Measurements from ENCODE around the gene HLCS.
"Not testable (repeated sequence)": the region's sequence is repeated elsewhere in the genome, so short reads cannot be mapped to it uniquely, and the experiment has no call there.

The HLCS gene

GRCh38 chr21:36966066-36966820, at the start of gene HLCS:
Gene HLCS (minus strand): TSS chr21:36966669. CDS start chr21:36966638, 31 bp downstream.
- DNase-seq, result peak in 6 of 10 donors; percentile 22 to 90 (median 71)
- intact Hi-C loops (cut with DNase I), result no loop called here

GRCh38 chr21:37009740-37010341, 43.4 kb upstream of the HLCS start:
- intact Hi-C loops (cut with DNase I), result no loop called here

DNA sequence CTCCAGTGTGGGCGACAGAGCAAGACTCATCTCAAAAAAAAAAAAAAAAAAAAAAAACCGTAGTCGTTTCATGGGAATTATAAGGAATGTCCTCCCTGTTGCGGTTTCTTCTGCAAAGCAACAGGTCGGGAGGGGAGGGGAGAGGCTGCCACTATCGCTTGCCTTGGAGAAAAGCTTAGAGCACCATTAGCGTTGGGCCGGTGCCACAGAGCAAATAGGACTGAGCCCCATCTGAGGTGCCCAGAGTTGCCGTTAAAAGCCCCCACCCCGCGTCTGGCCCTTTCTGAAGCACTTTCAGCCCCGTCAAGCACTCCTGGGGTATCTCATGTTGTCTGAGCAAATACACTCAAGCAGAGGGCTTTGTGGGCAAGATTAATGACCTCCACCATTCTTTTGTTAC, 42.3 kb upstream of the HLCS start:
- intact Hi-C loops (cut with DNase I), result no loop called here
- no peak for DNase-seq

More at GRCh38 chr21:37009740-37010341, 43.4 kb upstream of the HLCS start:
- peak; percentile 54 to 97 (median 81) for DNase-seq

- DNase-seq, result no peak
- intact Hi-C loops (cut with DNase I), result no loop called here
Measured at GRCh38 chr21:37006486-37007291, 40.2 kb upstream of the HLCS start, which contains the start of gene RIPPLY3. Gene RIPPLY3 (plus strand): TSS chr21:37006702. CDS start chr21:37006773, 71 bp downstream.

- no peak for DNase-seq
- intact Hi-C loops (cut with DNase I), result no loop called here
Measured at GRCh38 chr21:37005548-37006485, 39.3 kb upstream of the HLCS start.

DNA sequence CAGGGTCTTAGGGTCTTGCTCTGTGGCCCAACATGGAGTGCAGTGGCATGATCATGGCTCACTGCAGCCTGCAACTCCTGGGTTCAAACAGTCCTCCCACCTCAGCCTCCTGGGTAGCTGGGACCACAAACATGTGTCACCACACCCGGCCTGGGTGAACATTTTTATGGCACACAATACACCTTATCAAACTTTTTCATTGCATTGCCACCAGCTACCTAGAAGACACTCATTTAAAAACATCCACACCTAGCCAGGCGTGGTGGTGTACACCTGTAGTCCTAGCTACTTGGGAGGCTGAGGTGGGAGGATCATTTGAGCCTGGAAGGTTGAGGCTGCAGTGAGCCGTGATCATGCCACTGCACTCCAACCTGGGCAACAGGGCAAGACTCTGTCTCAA, 37.4 kb upstream of the HLCS start:
- intact Hi-C loops (cut with DNase I), result not testable (repeated sequence)
- DNase-seq, result peak in 1 of 10 donors; percentile 31

DNA sequence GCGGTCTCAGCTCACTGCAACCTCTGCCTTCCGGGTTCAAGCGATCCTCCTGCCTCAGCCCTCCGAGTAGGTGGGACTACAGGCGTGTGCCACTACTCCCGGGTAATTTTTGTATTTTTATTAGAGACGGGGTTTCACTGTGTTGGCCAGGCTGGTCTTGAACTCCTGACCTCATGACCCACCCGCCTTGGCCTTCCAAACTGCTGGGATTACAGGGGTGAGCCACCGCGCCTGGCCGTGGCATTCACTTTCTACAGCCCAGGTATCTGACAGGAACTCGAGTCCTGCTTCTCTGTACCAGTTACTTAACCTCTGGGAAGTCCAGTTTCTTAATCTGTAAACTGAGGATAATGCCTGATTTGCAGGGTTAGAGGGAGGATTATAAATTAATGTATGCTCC, 36.4 kb upstream of the HLCS start:
- DNase-seq; intact Hi-C loops (cut with DNase I): not testable (repeated sequence)

DNA sequence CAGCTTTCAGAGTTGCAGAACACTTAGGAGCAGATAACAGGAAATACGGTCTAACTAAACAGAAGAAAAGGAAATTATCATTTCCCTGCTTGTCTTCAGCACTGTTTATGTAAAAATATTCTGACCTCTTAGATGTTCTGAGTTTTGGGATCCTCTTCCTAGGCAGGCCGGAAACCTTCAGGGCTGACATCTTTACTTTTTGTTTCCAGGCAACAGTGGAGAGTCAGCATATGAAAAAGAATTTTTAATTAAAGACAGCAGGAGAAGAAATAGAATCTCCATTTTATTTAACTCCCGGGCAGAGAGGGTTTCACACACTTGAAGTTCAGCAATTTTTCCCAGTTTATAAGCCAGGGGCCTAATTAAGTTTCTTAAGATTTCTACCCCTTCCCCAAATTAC, 35.0 kb upstream of the HLCS start:
- intact Hi-C loops (cut with DNase I), result no loop called here
- no peak for DNase-seq

DNA sequence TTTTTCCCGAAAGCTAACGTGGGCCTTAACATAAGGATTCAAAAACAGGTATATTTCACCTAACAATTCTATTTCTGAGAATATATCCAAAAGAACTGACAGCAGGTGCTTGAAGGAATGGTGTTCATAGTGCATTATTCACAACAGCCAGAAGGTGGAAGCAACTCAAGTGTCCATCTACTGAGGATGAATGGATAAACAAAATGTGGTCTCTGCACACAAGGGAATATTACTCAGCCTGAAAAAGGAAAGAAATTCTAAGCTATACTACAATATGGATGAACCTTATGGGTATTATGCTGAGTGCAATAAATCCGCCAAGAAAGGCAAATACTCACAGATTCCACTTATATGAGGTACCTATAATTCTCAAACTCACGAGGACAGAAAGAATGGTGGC, 33.9 kb upstream of the HLCS start:
- no peak for DNase-seq
- intact Hi-C loops (cut with DNase I), result no loop called here

DNA sequence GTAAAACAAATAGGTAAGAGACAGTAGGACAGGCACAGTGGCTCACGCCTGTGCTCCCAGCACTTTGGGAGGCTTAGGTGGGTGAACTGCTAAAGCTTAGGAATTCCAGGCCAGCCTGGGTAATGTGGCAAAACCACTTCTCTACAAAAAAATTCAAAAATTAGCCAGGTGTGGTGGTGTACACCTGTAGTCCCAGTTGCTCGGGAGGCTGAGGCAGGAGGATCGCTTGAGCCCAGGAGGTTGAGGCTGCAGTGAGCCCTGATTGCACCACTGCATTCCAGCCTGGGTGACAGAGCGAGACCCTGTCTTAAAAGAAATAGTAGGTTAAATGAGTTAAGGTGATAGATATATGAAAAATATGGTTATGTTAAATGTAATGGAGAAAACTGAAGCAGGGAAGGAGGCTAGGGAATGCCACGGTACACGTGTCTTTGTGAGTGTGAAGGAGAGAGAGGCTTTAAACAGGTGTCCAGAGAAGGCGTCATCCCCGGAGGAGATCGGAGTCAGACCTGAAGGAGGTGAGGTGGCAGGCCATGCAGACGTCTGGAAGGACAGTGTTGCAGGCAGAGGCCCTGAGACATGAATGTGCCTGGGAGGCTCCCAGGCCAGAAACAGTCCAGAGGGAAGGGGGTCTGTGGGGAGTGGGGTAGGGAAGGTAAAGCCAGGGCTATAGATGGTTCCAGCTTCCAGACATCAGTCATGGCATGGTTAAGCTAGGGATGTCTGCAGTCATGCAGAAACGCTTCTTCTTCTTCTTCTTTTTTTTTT, 32.8 kb upstream of the HLCS start:
- intact Hi-C loops (cut with DNase I), result no loop called here

DNA sequence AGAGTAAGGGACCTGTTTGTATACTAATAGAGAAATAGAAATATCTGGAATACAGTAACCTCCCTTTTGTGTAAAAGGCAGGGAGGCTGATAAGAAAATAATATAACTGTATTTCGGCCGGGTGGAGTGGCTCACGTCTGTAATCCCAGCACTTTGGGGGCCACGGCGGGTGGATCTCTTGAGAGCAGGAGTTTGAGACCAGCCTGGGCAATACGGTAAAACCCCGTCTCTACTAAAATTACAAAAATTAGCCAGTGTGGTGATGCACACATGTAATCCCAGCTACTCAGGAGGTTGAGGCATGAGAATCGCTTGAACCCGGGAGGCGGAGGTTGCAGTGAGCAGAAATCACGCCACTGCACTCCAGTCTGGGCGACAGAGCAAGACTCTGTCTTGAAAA, 28.8 kb upstream of the HLCS start:
- DNase-seq; intact Hi-C loops (cut with DNase I): not testable (repeated sequence)

More for the DNA sequence above, 32.8 kb upstream of the HLCS start:
- peak in 1 of 10 donors; percentile 43 for DNase-seq

- no peak for DNase-seq
- intact Hi-C loops (cut with DNase I), result loop anchor here (5.0 kb wide), 1 partner anchor 78 kb away; the partner anchor contains the start of genes PIGP and TTC3
Measured at GRCh38 chr21:36994501-36995158, 28.2 kb upstream of the HLCS start.

DNA sequence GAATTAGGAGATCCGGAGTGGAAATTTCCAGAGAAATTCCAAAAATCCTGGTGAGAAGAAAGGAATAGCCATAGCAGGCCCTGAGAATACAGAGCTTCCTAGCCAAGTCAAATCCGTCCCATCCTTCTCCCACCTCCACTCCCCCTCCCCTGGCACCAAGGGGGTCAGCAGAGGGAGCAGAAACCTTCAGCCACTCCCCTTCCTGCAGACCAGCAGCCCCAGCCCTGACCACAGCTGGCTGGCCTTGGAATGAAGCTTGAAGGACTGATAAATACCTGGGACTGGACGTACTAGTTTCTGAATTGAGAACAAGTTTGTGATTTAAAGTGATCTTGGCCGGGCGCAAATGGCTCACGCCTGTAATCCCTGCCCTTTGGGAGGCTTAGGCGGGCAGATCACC, 26.2 kb upstream of the HLCS start:
- intact Hi-C loops (cut with DNase I), result loop anchor here (5.0 kb wide), 1 partner anchor 80 kb away; the partner anchor contains the start of genes PIGP and TTC3
- DNase-seq, result no peak

GRCh38 chr21:36990508-36991205, 24.2 kb upstream of the HLCS start:
- DNase-seq, result peak in 1 of 10 donors; percentile 85
- intact Hi-C loops (cut with DNase I), result loop anchor here (5.0 kb wide), 1 partner anchor 82 kb away; the partner anchor contains the start of genes PIGP and TTC3

DNA sequence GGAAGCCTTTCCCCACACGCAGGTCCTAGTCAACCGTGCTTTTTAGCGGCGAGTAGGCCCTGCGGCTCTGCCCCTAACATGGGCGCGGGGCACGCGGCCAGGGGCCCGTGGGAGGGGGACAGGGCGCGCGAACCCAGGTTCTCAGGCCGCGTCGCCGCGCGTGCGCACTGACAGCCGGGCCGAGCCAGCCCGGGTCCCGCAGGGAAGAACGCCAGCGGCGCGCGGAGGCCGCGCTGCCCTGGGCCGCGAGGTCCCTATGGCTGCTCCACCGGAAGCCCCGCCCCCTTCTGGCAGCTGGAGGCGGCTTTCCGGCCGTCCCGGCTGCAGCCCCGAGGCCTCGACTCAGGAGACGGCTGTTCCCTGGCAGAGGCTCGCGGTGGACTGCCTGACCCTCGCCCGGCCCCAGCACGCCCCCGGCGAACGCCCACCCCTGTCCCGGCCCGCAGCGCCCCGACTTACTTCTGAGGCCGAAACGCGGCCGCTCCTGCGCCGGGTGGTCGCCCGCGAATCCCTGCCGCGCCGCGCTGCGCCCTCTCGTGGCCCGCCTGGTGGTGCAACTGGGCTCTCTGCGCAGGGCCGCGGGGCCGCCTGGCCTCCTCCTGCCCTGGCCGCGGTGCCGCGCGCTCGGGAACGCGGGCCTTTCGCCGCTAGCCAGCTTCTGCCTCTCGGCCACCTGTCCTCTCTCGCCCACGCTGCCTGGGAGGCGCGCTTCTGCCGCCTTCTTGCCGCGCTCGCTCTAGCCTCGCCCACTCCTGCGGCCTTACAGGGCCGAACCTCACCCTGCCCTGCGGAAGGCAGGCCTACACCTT, 23.4 kb upstream of the HLCS start:
- DNase-seq, result peak; percentile 81 to 98 (median 88)
- intact Hi-C loops (cut with DNase I), result loop anchor here (5.0 kb wide), 1 partner anchor 82 kb away; the partner anchor contains the start of genes PIGP and TTC3

- intact Hi-C loops (cut with DNase I); DNase-seq: not testable (repeated sequence)
Measured at GRCh38 chr21:36989199-36989698, 22.8 kb upstream of the HLCS start.

GRCh38 chr21:36988536-36988935, 22.1 kb upstream of the HLCS start:
- intact Hi-C loops (cut with DNase I), result no loop called here
- no peak for DNase-seq

Measured in posterior cingulate gyrus (tissue), 11 donors.